GM21526 (cell line): ENCODE data around the gene SLC35F3.

Experiments used
- ATAC-seq: cut with Tn5 transposase; IDR thresholded peaks from one replicate; pipeline ENCODE4 v1.9.1; 2021; ENCODE audit warnings: moderate library complexity; ENCODE audit not compliant: unreplicated experiment, low FRiP score

The SLC35F3 gene

GRCh38 chr1:233909195-233909594 lies 4.7 kb downstream of the SLC35F3 start:
- no peak for ATAC-seq

GRCh38 chr1:233912447-233912846 lies 8.0 kb downstream of the SLC35F3 start:
- ATAC-seq: no peak

DNA sequence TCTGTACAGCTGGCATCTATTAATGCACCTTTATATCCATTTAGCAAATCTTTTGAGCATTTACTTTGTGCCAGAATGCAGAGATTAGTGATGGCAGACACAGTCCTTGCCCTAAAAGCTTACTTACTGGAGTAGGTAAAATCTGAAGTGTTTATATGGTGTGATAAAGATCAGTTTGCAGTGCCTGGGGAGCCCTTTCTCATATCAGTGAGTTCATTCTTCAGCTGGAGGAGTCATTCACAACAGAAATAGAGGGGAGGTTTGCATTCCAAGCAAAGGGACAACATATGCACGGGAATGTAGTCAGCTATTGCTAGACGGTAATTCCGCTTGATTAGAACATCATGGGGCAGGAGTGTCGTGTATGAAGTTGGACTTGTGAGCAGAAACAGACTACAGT lies 8.4 kb downstream of the SLC35F3 start:
- ATAC-seq: no peak

DNA sequence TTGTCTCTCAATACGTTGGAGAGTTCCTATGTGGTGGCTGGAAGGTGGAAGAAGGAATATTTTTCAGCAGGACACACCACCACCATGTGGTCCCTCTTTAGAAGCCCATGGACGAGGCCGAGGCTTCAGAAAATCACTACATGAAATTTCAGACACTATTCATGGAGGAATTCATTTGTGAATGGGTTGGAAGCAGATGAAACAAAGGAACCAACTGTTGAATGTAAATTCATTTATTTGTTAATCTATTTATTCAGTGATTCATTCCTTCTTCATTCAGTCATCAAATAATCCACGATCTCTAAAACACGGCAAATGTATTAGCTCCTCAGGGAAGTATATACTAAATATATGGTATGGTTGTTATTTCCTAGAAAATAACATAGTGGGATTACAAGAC lies 12.2 kb downstream of the SLC35F3 start:
- ATAC-seq: no peak

DNA sequence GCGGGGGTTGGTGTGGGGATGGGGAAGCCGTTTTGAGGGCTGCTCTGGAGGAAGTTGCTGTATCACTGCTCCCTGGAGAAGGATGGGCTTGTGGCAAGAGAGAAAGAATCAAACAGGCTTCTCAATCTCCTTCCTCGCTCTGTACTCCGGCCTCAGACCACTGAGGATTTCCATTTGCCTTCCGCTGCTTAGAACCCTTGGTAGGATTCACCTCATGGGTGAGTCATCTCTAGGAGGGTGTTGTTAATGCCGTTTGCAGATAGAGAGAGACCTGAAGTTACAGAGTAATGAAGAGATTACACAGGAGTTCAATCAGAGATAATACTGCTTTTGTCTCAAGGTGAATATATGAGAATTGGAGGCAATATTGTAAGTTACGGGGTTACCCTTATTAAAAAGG lies 15.3 kb downstream of the SLC35F3 start:
- no peak for ATAC-seq

- no peak for ATAC-seq
These were observed 23.6 kb downstream of the SLC35F3 start for GRCh38 chr1:233928123-233928522.

GRCh38 chr1:233933339-233933738 lies 28.9 kb downstream of the SLC35F3 start:
- ATAC-seq: no peak

- no peak for ATAC-seq
These were observed 30.9 kb downstream of the SLC35F3 start for GRCh38 chr1:233935297-233935868.

- ATAC-seq: no peak
These were observed 31.9 kb downstream of the SLC35F3 start for GRCh38 chr1:233936422-233936821.

- ATAC-seq: no peak
These were observed 32.4 kb downstream of the SLC35F3 start for GRCh38 chr1:233936842-233937241.

DNA sequence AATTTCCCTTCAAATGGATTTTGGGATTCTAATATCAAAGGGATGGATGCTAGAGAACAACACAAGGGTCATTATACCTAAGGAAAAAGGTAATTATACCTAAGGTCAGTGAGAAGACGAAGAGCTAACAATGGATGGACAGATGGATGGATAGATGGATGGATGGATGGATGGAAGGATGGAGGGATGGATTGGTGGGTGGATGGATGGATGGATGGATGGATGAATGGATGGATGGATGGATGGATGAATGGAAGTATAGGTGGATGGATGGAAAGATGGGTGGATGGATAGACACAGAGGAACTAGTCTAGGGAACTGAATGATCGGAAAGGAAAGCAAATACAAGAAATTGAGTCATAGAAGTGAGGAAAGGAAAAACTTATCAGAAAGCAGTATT lies 34.0 kb downstream of the SLC35F3 start:
- no peak for ATAC-seq

DNA sequence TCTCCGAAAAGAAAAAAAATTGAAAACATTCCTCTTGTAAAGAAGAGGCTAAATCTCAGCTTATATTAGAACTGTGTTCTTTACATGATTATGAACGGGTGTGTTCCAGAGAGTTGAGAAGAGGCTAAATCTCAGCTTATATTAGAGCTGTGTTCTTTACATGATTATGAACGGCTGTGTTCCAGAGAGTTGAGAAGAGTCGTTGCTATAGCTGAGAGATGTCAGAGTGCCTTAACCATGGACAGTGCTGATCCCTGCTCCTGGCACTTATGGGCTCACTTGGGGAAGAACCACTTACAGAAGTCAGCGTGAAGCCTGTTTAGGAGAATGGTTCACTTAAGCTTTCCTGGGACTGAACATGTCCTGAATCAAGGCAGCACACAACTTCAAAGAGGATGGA lies 35.0 kb downstream of the SLC35F3 start:
- no peak for ATAC-seq

- ATAC-seq: no peak
These were observed 36.4 kb downstream of the SLC35F3 start for GRCh38 chr1:233940908-233941307.

- ATAC-seq: no peak
These were observed 40.1 kb downstream of the SLC35F3 start for GRCh38 chr1:233944601-233945000.

DNA sequence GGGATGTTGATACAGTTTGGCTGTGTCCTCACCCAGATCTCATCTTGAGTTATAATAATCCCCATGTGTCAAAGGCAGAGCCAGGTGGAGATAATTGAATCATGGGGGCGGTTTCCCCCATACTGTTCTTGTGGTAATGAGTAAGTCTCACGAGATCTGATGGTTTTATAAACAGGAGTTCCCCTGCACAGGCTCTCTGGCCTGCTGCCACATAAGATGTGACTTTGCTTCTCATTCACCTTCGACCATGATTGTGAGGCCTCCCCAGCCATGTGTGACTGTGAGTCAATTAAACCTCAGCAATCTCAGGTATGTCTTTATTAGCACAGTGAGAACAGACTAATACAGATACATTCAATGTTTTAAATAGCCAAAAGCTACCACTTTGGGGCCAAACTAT lies 41.1 kb downstream of the SLC35F3 start:
- no peak for ATAC-seq

- ATAC-seq: no peak
These were observed 41.5 kb downstream of the SLC35F3 start for GRCh38 chr1:233945979-233946378.

DNA sequence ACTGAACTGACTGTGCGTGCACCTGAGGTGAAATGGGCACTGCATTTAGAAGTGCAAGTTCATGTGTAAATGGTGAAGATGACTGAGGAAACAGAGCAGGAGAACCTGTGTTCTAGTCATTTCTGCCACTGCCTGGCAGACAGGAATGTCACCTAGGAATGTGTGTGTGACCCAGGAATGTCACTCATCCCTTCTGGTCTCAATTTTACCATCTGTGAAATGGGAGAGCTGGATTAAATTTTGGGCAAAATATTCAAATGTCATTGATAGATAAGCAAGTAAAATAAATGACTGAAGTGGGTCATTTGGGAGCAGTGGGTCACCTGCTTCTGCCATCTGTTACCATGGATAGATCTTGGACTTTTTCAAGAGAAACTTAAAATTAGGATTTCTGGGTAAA lies 42.2 kb downstream of the SLC35F3 start:
- ATAC-seq: no peak

DNA sequence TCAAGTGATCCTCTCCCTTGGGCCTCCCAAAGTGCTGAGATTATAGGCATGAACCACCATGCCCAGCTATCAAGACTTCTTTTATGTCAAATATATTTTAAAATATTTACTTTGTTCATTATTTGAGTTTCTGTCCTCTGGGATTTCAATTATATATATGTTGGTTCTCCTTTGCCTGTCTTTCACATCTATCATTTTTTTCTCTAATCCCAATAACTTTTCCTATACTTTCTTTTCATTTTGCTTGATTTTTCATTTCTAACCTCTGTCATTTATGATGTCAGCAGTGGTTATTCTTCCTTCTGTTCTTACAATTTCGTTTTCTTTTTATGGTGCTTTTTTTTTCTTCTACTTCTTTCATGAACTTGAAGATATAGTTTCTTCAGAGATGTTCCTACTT lies 47.3 kb downstream of the SLC35F3 start:
- no peak for ATAC-seq

- no peak for ATAC-seq
These were observed 53.2 kb downstream of the SLC35F3 start for GRCh38 chr1:233957691-233958090.

DNA sequence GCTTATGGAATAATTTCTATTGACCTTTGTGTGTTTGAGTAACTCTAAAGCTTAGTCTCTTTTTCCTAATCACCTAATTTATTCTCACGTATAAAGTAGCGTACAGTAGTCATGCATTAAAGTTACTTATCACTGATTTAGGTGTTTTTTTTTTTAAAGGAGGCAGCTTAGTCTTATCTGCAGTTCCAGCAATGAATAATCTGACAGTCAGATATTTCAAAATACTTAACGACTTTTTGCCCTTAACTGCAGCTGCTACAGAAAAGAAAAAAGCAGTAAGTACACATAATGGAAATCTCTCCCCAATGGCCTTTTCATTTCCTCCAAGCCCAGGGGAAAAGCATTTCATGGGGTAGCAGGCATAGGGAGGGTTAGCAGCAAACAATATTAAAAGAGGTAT lies 54.6 kb downstream of the SLC35F3 start:
- no peak for ATAC-seq

- ATAC-seq: no peak
These were observed 55.5 kb downstream of the SLC35F3 start for GRCh38 chr1:233959971-233960370.

DNA sequence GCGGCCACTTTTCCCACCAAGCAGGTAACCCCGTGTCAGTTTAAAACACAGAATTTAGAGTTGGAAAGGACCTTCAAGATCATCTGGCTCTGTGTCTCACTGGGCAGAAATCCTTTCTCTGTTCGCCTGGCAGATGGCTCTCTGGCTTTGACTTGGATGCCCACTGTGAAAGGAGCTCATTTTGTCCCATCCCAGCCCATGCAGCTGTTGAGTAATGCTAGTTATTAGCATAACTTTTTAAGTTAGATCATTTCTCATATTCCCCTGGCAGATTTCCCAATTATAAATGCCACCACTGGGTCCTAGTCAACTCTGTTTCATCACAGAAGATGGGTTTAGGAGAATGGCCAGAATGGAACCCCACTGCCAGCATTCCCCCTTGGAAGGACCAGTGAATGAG lies 55.9 kb downstream of the SLC35F3 start:
- no peak for ATAC-seq

DNA sequence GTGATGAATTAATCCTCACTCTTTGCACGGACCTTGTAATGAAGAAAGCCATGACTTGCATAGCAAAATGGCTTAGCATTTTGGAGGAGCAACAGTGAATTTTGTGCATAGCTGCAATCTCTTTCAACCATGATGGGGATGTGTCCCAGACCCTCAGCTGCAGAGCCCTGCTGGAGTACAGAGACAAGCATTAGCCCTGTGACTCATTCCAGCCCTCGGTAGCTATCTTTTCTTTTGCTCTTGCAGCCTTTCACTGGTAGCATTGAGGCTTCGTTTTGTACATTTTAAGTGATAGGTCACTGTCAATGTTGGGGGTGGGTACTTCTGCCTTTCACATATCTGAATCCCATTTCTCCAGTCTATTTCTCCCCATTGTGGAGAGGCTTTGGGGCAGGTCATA lies 58.4 kb downstream of the SLC35F3 start:
- no peak for ATAC-seq
